Measurements from ENCODE around the gene NLRP6.

- TF ChIP-seq CTCF (IDR thresholded peaks at IDR 0.05) (no peak), POLR2A (IDR thresholded peaks at IDR 0.05) (no peak)
Observed at GRCh38 chr11:282630-283360, 4.6 kb downstream of the NLRP6 start.
